Activated CD4-positive, alpha-beta memory T cell treated with anti-CD3 and anti-CD28 coated beads, Interleukin-2, amount 10 ng/mL, durations not matched to agents 7 days and 5 days (primary cell): ENCODE data around the gene AASDH. TPM values are rescaled to one million over a fixed set of nuclear protein-coding genes. Genes with fewer than 3 reads are reported as not detected.

ENCODE experiments used
- CTCF ChIA-PET: fragments of 350-600 bp; sonication (Branson Sonifier 250); formaldehyde crosslinking; loops from one replicate; lab custom pipeline; 2021; ENCODE audit warnings: antibody characterized with exemption, inconsistent platforms; lab: Charles Lee
- POLR2A ChIA-PET: fragments of 350-600 bp; sonication (Branson Sonifier 250); formaldehyde crosslinking; loops from one replicate; lab custom pipeline; 2021; ENCODE audit warnings: antibody characterized with exemption; lab: Charles Lee
- DNase-seq: peaks from one replicate; pipeline ENCODE4 v3.0.0-alpha.2; 2020
- H3K27ac Mint-ChIP-seq: one replicate; pipeline ENCODE4 v1.8.0; 2021; ENCODE audit warnings: mild to moderate bottlenecking, mixed read lengths
- H3K27me3 Mint-ChIP-seq: one replicate; pipeline ENCODE4 v1.8.0; 2021; ENCODE audit warnings: mixed read lengths
- H3K36me3 Mint-ChIP-seq: one replicate; pipeline ENCODE4 v1.8.0; 2021; ENCODE audit warnings: low read depth, mixed read lengths
- H3K4me1 Mint-ChIP-seq: one replicate; pipeline ENCODE4 v1.8.0; 2021; ENCODE audit warnings: mixed read lengths
- H3K4me3 Mint-ChIP-seq: one replicate; pipeline ENCODE4 v1.8.0; 2021; ENCODE audit warnings: mild to moderate bottlenecking, mixed read lengths
- H3K9me3 Mint-ChIP-seq: one replicate; pipeline ENCODE4 v1.8.0; 2021; ENCODE audit warnings: mixed read lengths
- total RNA-seq, 2 experiments: library from RNA; stranded (reverse); gene quantifications; one replicate each; pipeline ENCODE4 v1.2.3, GENCODE V29; 2021

The AASDH gene
- total RNA-seq, 2 experiments from 2014 or later = 9.6 to 11.1 TPM

DNA sequence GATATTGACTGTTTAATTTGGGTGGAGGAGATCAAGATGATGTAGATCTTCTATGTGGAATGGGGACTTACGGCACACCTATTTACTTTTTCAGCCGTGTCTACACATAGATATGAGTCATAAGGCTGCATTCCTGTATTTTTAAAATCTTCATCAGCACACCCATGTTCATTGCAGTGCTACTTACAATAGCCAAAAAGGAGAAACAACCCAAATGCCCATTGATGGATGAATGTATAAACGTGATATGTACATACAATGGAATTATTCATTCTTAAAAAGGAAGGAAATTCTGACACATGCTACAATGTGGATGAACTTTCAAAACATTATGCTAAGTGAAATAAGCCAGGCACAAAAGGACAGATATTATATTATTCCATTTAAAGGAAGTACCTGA lies 98.6 kb downstream of the AASDH start:
- DNase-seq = no peak
- CTCF ChIA-PET = no interaction called here
- H3K27ac Mint-ChIP-seq = no peak overlapping the region
- H3K27me3 Mint-ChIP-seq = peaks cover 3% of the 10 kb centered on the region
- POLR2A ChIA-PET = no interaction called here
- H3K4me1 Mint-ChIP-seq = peaks cover 10% of the 10 kb centered on the region
- H3K36me3 Mint-ChIP-seq = no peaks in the 10 kb centered on the region
- H3K4me3 Mint-ChIP-seq = no peak overlapping the region
- no peaks in the 10 kb centered on the region for H3K9me3 Mint-ChIP-seq

Other genes starting within 250 kb of the AASDH start
- gene PPAT, start 48.1 kb upstream of the AASDH start, total RNA-seq = 10 to 100 TPM; 21.6 to 22.7 TPM
- 100 to 1,000 TPM; 115 to 118 TPM for gene PAICS, start 48.8 kb upstream of the AASDH start, total RNA-seq
- gene SRP72, start 80.1 kb upstream of the AASDH start, total RNA-seq = 100 to 1,000 TPM; 140 to 142 TPM
- under 1 TPM in 1 of 2 experiments, not detected in 1; 0.23 TPM for gene ARL9, start 118.3 kb upstream of the AASDH start, total RNA-seq